ENCODE measurements around the gene MGAT4B. TPM values are rescaled to one million over a fixed set of nuclear protein-coding genes. Genes with fewer than 3 reads are reported as not detected.

MGAT4B gene
- total RNA-seq, 1 donor from 2014 or later: 95.5 TPM

DNA sequence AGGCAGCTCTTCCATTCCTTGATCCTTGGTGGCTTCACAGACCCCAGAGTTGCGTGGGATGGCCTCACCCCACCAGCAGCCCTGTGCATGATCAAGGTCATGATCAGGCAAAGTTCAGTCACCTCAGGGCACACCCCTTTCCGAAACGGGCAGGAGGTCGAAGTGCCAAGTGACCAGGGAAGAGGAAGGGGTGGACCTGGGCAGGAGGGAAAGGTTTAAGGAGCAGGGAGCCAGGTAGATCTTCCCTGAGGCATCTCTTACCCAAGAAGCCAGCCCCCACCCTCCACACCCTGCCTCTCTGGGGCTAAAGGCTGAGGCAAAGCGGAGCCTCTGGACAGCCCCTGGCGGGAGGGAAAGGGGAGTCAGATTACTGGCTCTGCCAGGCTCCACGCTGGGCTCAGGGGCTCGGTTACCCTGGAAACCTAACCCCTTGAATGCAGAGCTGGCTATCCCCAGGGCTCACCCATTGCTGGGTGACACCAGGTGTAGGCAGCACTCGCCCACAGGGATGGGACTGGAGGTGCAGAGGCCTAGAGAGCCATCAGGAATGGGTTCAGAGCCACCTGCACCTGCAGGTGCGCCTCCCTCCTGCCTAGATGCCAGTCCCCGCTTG is 3.6 kb downstream of the MGAT4B start:
- H3K4me3 ChIP-seq: no peak overlapping the region
- TF ChIP-seq POLR2AphosphoS5 (IDR thresholded peaks at IDR 0.05; ENCODE audit: insufficient read depth in 1 of 2, low read depth in 1 of 2): no peak
- intact Hi-C loops (cut with DNase I): loop anchor here (10.0 kb wide), 2 partner anchors 52 to 102 kb away; partner anchors contain the start of genes MRNIP and TBC1D9B

GRCh38 chr5:179802207-179802883 is 4.3 kb downstream of the MGAT4B start:
- Histone ChIP-seq H3K27ac (no peak overlapping the region), H3K36me3 (peaks cover 0 to 42% of the 10 kb centered on the region in 2 donors), H3K4me1 (peaks cover 46% of the 10 kb centered on the region), H3K4me3 (no peak overlapping the region), H3K9me3 (no peaks in the 10 kb centered on the region), H3K27me3 (no peaks in the 10 kb centered on the region)
- intact Hi-C loops (cut with DNase I): loop anchor here (10.0 kb wide), 2 partner anchors 52 to 102 kb away; partner anchors contain the start of genes MRNIP and TBC1D9B
- no peak for DNase-seq (ENCODE audit: extremely low spot score in 2 of 2)
- no peak for TF ChIP-seq POLR2A (IDR thresholded peaks at IDR 0.05)
- TF ChIP-seq POLR2AphosphoS5 (IDR thresholded peaks at IDR 0.05; ENCODE audit: insufficient read depth in 1 of 2, low read depth in 1 of 2): no peak
- TF ChIP-seq CTCF (IDR thresholded peaks at IDR 0.05): no peak

More for the DNA sequence above, 3.6 kb downstream of the MGAT4B start:
- Histone ChIP-seq H3K9me3 (no peaks in the 10 kb centered on the region), H3K27ac (peak overlapping the region; percentile 2), H3K27me3 (no peaks in the 10 kb centered on the region), H3K4me1 (peaks cover 53% of the 10 kb centered on the region), H3K36me3 (peaks cover 0 to 34% of the 10 kb centered on the region in 2 donors)
- DNase-seq (ENCODE audit: extremely low spot score in 2 of 2): no peak

DNA sequence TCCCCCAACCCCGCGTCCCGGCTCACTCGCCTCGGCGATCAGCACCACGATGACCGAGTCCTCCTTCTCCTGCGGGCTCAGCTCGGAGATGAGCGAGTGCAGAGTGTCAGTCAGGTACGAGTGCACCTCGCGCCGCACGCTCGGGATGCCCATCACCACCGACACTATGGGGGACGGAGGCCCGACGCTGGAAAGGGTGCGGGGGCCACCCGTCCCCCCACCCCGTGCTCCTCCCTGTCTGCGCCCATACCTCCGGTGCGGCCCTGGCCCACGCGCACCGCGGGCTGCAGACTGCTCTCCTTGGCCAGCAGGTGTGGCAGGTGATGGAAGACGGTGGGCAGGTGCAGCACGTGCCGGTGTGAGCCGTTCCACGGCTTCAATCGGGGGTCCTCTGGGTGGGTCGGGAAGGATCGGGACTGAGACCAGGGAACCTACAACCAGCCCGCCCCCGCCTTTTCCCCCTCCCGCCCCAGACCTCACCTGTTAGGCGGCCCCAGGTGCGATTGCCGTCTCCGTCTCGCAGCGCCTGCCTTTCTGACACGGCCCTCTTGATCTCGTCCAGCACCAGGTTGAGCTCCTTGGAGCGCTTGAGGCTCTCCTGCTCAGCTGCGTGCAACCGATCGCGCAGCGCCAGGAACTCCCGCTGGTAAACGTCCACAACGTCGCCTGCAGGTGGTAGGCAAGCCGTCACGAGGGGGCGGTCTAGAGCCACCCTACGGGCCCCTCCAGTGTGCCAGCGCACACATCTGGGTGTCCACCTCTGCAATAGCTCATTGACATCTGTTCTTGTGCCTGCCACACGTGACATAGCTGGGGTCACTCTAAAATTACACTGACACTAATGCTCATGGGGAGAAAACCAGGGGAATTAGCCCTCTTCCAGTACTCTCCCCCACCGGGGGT is 5.1 kb downstream of the MGAT4B start:
- H3K4me3 ChIP-seq: no peak overlapping the region
- no peak overlapping the region for H3K27ac ChIP-seq
- H3K36me3 ChIP-seq: peaks cover 0 to 44% of the 10 kb centered on the region in 2 donors
- H3K4me1 ChIP-seq: peaks cover 52% of the 10 kb centered on the region
- no peaks in the 10 kb centered on the region for H3K9me3 ChIP-seq
- H3K27me3 ChIP-seq: no peaks in the 10 kb centered on the region
- intact Hi-C loops (cut with DNase I): loop anchor here (10.0 kb wide), 2 partner anchors 53 to 103 kb away; partner anchors contain the start of genes MRNIP and TBC1D9B
- no peak for DNase-seq (ENCODE audit: extremely low spot score in 2 of 2)
- TF ChIP-seq CTCF (IDR thresholded peaks at IDR 0.05): peak; percentile 36 to 70 (median 51)
- TF ChIP-seq POLR2AphosphoS5 (IDR thresholded peaks at IDR 0.05; ENCODE audit: insufficient read depth in 1 of 2, low read depth in 1 of 2): no peak
- TF ChIP-seq POLR2A (IDR thresholded peaks at IDR 0.05): no peak

DNA sequence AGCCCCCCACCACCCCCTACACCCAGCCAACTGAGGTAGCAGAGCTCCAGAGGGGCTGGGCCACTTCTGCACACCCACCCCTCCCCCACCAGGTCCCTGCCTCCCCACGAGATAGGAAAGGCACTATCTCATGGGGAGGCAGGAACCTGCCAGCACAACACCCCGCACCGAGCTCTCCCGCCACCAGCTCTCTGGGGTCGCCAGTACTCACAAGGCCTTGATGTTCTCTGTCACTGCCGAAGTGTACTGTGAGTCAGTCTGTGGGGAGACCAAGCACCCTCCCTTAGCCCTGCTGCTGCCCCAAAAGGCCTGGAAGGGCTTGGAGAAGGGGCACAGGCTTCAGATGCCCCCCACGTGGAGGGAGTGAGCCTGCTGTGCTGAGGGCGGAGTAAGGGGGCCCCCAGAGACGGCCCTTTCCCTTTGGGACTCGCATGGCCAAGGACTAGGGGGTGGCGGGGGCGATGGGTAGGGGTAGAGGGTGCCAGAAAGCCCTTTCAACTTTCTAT is 5.9 kb downstream of the MGAT4B start:
- H3K36me3 ChIP-seq: peaks cover 0 to 44% of the 10 kb centered on the region in 2 donors
- H3K4me3 ChIP-seq: no peak overlapping the region
- TF ChIP-seq POLR2AphosphoS5 (IDR thresholded peaks at IDR 0.05; ENCODE audit: insufficient read depth in 1 of 2, low read depth in 1 of 2) (no peak), POLR2A (IDR thresholded peaks at IDR 0.05) (no peak), CTCF (IDR thresholded peaks at IDR 0.05) (no peak)
- H3K27ac ChIP-seq: no peak overlapping the region
- intact Hi-C loops (cut with DNase I): loop anchor here (10.0 kb wide), 2 partner anchors 54 to 104 kb away; partner anchors contain the start of genes MRNIP and TBC1D9B
- H3K27me3 ChIP-seq: no peaks in the 10 kb centered on the region
- peaks cover 57% of the 10 kb centered on the region for H3K4me1 ChIP-seq
- H3K9me3 ChIP-seq: no peaks in the 10 kb centered on the region
- no peak for DNase-seq (ENCODE audit: extremely low spot score in 2 of 2)
